Endothelial cell of umbilical vein (primary cell): ENCODE results near the gene ITIH4. TPM values are rescaled to one million over a fixed set of nuclear protein-coding genes. Genes with fewer than 3 reads are reported as not detected.

ENCODE experiments used
- BruUV-seq: library from RNA; stranded (reverse); fragments of 400-500 nt; replicated peaks from 2 replicates; lab custom pipeline; 2021; lab: Mats Ljungman, UMichigan
- CTCF ChIA-PET: fragments of 300-600, 350-600 bp; sonication (Branson Sonifier 250); formaldehyde crosslinking; loops from one replicate; lab custom pipeline; 2021; ENCODE audit warnings: antibody characterized with exemption, inconsistent platforms; lab: Charles Lee
- POLR2A ChIA-PET: fragments of 300-600, 350-600 bp; sonication (Branson Sonifier 250); formaldehyde crosslinking; loops from one replicate; lab custom pipeline; 2021; ENCODE audit warnings: antibody characterized with exemption, inconsistent platforms; lab: Charles Lee
- DNase-seq: peaks from one replicate; pipeline ENCODE4 v3.0.0-alpha.2; 2011; ENCODE audit warnings: low read depth, low spot score
- FAIRE-seq: peaks from 2 replicates; lab custom pipeline; 2011; peaks lifted over from hg19 to GRCh38; lab: Jason Lieb, UNC
- H2AFZ ChIP-seq: 2 replicates; pipeline ENCODE4 v1.6.0; 2012; ENCODE audit warnings: low read depth, low read length, control low read depth, inconsistent platforms
- H3K27ac ChIP-seq: 2 replicates; pipeline ENCODE4 v1.5.1; 2011; ENCODE audit warnings: low read depth, mild to moderate bottlenecking, control low read depth, low read length, moderate library complexity; ENCODE audit not compliant: insufficient read depth
- H3K27me3 ChIP-seq, 2 experiments: 2 replicates each; pipeline versions ENCODE4 v1.6.0 to v1.6.1; 2011; ENCODE audit warnings: low read length in 2 of 2, mixed read lengths in 1 of 2; ENCODE audit not compliant: control insufficient read depth in 2 of 2, insufficient read depth in 2 of 2
- H3K36me3 ChIP-seq, 2 experiments: 2 replicates in 1 of 2; 3 replicates in 1 of 2; pipeline ENCODE4 v1.5.1; 2011; ENCODE audit warnings: low read length in 2 of 2, mild to moderate bottlenecking in 1 of 2, moderate library complexity in 1 of 2; ENCODE audit not compliant: control insufficient read depth in 2 of 2, insufficient read depth in 2 of 2; ENCODE audit errors: extremely low read depth in 1 of 2
- H3K4me1 ChIP-seq: 3 replicates; pipeline ENCODE4 v1.5.1; 2011; ENCODE audit warnings: mild to moderate bottlenecking, low read length; ENCODE audit not compliant: control insufficient read depth, insufficient read depth; ENCODE audit errors: extremely low read depth
- H3K4me2 ChIP-seq: 2 replicates; pipeline ENCODE4 v1.6.1; 2011; ENCODE audit warnings: low read length, control low read depth, mixed read lengths; ENCODE audit not compliant: insufficient read depth
- H3K4me3 ChIP-seq, 3 experiments: fragments of 200-600 bp in 1 of 3; sonication (generic), shearing (Covaris generic) in 1 of 3; replicated peaks in 1 of 3; 2 replicates each; pipeline ENCODE4 v1.5.1; 2011 to 2016; ENCODE audit warnings: control low read depth in 3 of 3, low read length in 3 of 3, mild to moderate bottlenecking in 2 of 3, inconsistent platforms in 1 of 3, low read depth in 1 of 3, moderate library complexity in 1 of 3; ENCODE audit not compliant: insufficient read depth in 1 of 3
- H3K79me2 ChIP-seq: 2 replicates; pipeline ENCODE4 v1.6.0; 2012; ENCODE audit warnings: low read length, inconsistent platforms; ENCODE audit not compliant: control insufficient read depth, insufficient read depth
- H3K9ac ChIP-seq: replicated peaks from 2 replicates; pipeline ENCODE3; 2011; ENCODE audit warnings: low read length, control low read depth; ENCODE audit not compliant: insufficient read depth; ENCODE audit errors: extremely low read depth
- H3K9me1 ChIP-seq: replicated peaks from 3 replicates; pipeline ENCODE4 v1.6.0; 2011; ENCODE audit warnings: mild to moderate bottlenecking, low read length; ENCODE audit not compliant: control insufficient read depth, insufficient read depth; ENCODE audit errors: extremely low read depth
- H3K9me3 ChIP-seq: replicated peaks from 2 replicates; pipeline ENCODE4 v1.5.1; 2012; ENCODE audit warnings: low read length, inconsistent platforms; ENCODE audit not compliant: control insufficient read depth, insufficient read depth
- H4K20me1 ChIP-seq: replicated peaks from 2 replicates; pipeline ENCODE3; 2011; ENCODE audit warnings: mild to moderate bottlenecking, low read length; ENCODE audit not compliant: control insufficient read depth, insufficient read depth; ENCODE audit errors: extremely low read depth
- EZH2 ChIP-seq: IDR thresholded peaks from 2 replicates; pipeline ENCODE4 v1.6.1; 2012; ENCODE audit warnings: borderline replicate concordance, low read depth, mild to moderate bottlenecking, moderate library complexity, low read length, inconsistent platforms; ENCODE audit not compliant: severe bottlenecking
- FOS ChIP-seq: IDR thresholded peaks from 2 replicates; pipeline ENCODE4 v1.6.1; 2011; ENCODE audit warnings: mild to moderate bottlenecking, low read length, moderate library complexity, borderline replicate concordance; ENCODE audit not compliant: insufficient read depth
- GATA2 ChIP-seq: IDR thresholded peaks from 2 replicates; pipeline ENCODE4 v1.7.0; 2011; ENCODE audit warnings: low read depth, mild to moderate bottlenecking, moderate library complexity, mixed read lengths, low read length; ENCODE audit not compliant: insufficient read length, insufficient read depth
- JUN ChIP-seq: IDR thresholded peaks from 2 replicates; pipeline ENCODE4 v1.6.1; 2011; ENCODE audit warnings: borderline replicate concordance, low read depth; ENCODE audit not compliant: insufficient read length, insufficient read depth
- POLR2A ChIP-seq: IDR thresholded peaks from 2 replicates; pipeline ENCODE4 v1.6.1; 2012; ENCODE audit warnings: low read depth, mild to moderate bottlenecking, control low read depth, low read length
- POLR2AphosphoS5 ChIP-seq: IDR thresholded peaks from 2 replicates; pipeline ENCODE4 v1.6.1; 2012; ENCODE audit warnings: low read depth, mild to moderate bottlenecking, control low read depth, low read length, moderate library complexity; ENCODE audit not compliant: insufficient read depth
- dilution Hi-C: fragments of 300-500 bp; cut with MboI; formaldehyde crosslinking; loops from one replicate; pipeline ENCODE4 v1.15.0; 2019; ENCODE audit warnings: low sequenced_read_pairs; ENCODE audit not compliant: extremely low pct_ligation_motif_present
- intact Hi-C: fragments of 100-400 bp; cut with micrococcal nuclease; formaldehyde crosslinking; loops from one replicate; pipeline ENCODE4 v1.10.0; 2022
- polyA plus RNA-seq, 4 experiments: library from polyadenylated mRNA; depleted of rRNA in 3 of 4; stranded (reverse) in 3 of 4; unstranded in 1 of 4; fragments of >200 nt; gene quantifications; 2 replicates each; pipeline versions ENCODE4 v1.2.1 to v1.2.3, GENCODE V29; 2011 to 2012; ENCODE audit warnings: missing spikeins in 1 of 4
- total RNA-seq: library from RNA; stranded (reverse); gene quantifications from 2 replicates; pipeline ENCODE4 v1.2.3, GENCODE V29; 2021
- TF ChIP-seq, protein P1 (sequence below): IDR thresholded peaks from 2 replicates; pipeline ENCODE4 v1.6.1; 2011; ENCODE audit not compliant: insufficient read depth, insufficient read length
- TF ChIP-seq, protein P2 (sequence below), 2 donors: IDR thresholded peaks; 1 replicate in 1 of 2; 2 replicates in 1 of 2; pipeline ENCODE4 v1.5.1; 2011; ENCODE audit warnings: low read length in 2 of 2, mild to moderate bottlenecking in 2 of 2, moderate library complexity in 2 of 2, control low read depth in 1 of 2, inconsistent platforms in 1 of 2, low read depth in 1 of 2; ENCODE audit not compliant: insufficient read depth in 1 of 2; ENCODE audit errors: extremely low read depth in 1 of 2

ITIH4 gene
- total and polyA plus RNA-seq, 2 donors (not counting 3 experiments of a cell fraction or from before 2014, with no cell fraction given), result 0.17 to 2.4 TPM

GRCh38 chr3:52769786-52770455, 60.6 kb downstream of the ITIH4 start:
- Histone ChIP-seq H2AFZ (peak overlapping the region; percentile 91), H3K36me3 (peaks cover 3 to 8% of the 10 kb centered on the region in 2 experiments), H3K9ac (peak overlapping the region; percentile 67), H3K4me1 (peaks cover 12% of the 10 kb centered on the region), H3K27ac (no peak overlapping the region), H3K9me3 (no peaks in the 10 kb centered on the region), H3K79me2 (peaks cover 13% of the 10 kb centered on the region), H3K27me3 (no peaks in the 10 kb centered on the region), H3K4me3 (peak overlapping the region; percentile 34 to 81 (median 73)), H3K4me2 (peak overlapping the region; percentile 98), H3K9me1 (no peaks in the 10 kb centered on the region), H4K20me1 (no peaks in the 10 kb centered on the region)
- dilution Hi-C loops, result no loop called here
- FAIRE-seq (no peak), DNase-seq (no peak)
- ChIA-PET POLR2A (no interaction called here), CTCF (interaction anchor here (0.9 to 1.6 kb wide), 2 partner anchors 27 to 51 kb away, joined by 3 to 11 read pairs; no protein-coding TSS in a partner anchor)
- intact Hi-C loops, result no loop called here
- TSS peak; percentile 52 for BruUV-seq
- TF ChIP-seq EZH2 (no peak), POLR2AphosphoS5 (no peak), FOS (no peak), POLR2A (no peak), JUN (no peak)
- TF ChIP-seq, protein P1, sequence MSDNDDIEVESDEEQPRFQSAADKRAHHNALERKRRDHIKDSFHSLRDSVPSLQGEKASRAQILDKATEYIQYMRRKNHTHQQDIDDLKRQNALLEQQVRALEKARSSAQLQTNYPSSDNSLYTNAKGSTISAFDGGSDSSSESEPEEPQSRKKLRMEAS, result no peak

DNA sequence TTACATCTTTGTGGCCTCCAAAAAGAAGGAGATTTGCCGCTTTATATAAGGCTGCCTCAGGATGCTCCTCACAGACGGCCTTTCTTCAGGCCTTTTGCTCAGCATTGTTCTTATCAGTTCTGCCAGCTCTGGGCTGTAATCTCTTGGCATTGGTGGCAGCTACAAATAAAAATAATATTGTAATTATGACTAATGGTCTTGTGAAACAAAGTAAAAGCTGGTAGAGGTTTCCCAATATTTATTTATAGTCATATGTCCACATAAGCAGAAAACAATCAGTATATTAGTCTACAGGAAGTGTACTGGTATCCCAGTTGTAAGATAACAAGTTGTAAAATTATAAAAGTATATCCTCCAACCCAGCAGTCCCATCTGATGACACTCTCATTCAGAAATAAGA, 67.0 kb downstream of the ITIH4 start:
- H3K79me2 ChIP-seq, result peaks cover 2% of the 10 kb centered on the region
- peak; percentile 83 for DNase-seq
- POLR2A ChIA-PET, result no interaction called here
- peak; percentile 44 for TF ChIP-seq FOS
- peak; percentile 51 for TF ChIP-seq JUN
- TF ChIP-seq, protein P2, sequence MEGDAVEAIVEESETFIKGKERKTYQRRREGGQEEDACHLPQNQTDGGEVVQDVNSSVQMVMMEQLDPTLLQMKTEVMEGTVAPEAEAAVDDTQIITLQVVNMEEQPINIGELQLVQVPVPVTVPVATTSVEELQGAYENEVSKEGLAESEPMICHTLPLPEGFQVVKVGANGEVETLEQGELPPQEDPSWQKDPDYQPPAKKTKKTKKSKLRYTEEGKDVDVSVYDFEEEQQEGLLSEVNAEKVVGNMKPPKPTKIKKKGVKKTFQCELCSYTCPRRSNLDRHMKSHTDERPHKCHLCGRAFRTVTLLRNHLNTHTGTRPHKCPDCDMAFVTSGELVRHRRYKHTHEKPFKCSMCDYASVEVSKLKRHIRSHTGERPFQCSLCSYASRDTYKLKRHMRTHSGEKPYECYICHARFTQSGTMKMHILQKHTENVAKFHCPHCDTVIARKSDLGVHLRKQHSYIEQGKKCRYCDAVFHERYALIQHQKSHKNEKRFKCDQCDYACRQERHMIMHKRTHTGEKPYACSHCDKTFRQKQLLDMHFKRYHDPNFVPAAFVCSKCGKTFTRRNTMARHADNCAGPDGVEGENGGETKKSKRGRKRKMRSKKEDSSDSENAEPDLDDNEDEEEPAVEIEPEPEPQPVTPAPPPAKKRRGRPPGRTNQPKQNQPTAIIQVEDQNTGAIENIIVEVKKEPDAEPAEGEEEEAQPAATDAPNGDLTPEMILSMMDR (IDR thresholded peaks at IDR 0.05; ENCODE audit: extremely low read depth in 1 of 2, insufficient read depth in 1 of 2, low read depth in 1 of 2, low read length in 2 of 2), result no peak
- peak; percentile 88 for TF ChIP-seq GATA2
- H3K4me1 ChIP-seq, result peaks cover 10% of the 10 kb centered on the region
- dilution Hi-C loops (no loop called here), intact Hi-C loops (no loop called here)
- no peaks in the 10 kb centered on the region for H3K9me1 ChIP-seq
- no peak overlapping the region for H3K4me3 ChIP-seq
- H3K27ac ChIP-seq, result peak overlapping the region; percentile 70
- peaks cover 8 to 17% of the 10 kb centered on the region in 2 experiments for H3K36me3 ChIP-seq
- peak; percentile 35 for FAIRE-seq
- BruUV-seq, result no TSS peak
- no peaks in the 10 kb centered on the region for H3K9me3 ChIP-seq
- H3K4me2 ChIP-seq, result peak overlapping the region; percentile 28
- CTCF ChIA-PET, result interaction anchor here (0.8 to 1.0 kb wide), 2 partner anchors 20 to 22 kb away, joined by 3 to 4 read pairs; no protein-coding TSS in a partner anchor
- H3K9ac ChIP-seq, result peak overlapping the region; percentile 39
- no peaks in the 10 kb centered on the region for H4K20me1 ChIP-seq
- H3K27me3 ChIP-seq, result no peaks in the 10 kb centered on the region
- H2AFZ ChIP-seq, result no peak overlapping the region
